GM18951 (cell line): ENCODE results near the gene TPD52L1.

Experiments
- POLR2A ChIP-seq: IDR thresholded peaks from 4 replicates; pipeline ENCODE4 v1.6.1; 2011; ENCODE audit warnings: mild to moderate bottlenecking; ENCODE audit not compliant: insufficient read length, insufficient read depth; ENCODE audit errors: extremely low read depth
- in situ Hi-C: fragments of 300-500 bp; cut with MboI; formaldehyde crosslinking; loops from one replicate; pipeline ENCODE4 v1.12.0; 2022; ENCODE audit warnings: low sequenced_read_pairs, mixed read lengths, inconsistent platforms; ENCODE audit not compliant: unreplicated experiment

The TPD52L1 gene

GRCh38 chr6:125173341-125174095, 19.9 kb downstream of the TPD52L1 start:
- in situ Hi-C loops, result no loop called here
- TF ChIP-seq POLR2A, result no peak

GRCh38 chr6:125174626-125175025, 21.1 kb downstream of the TPD52L1 start:
- in situ Hi-C loops, result no loop called here
- no peak for TF ChIP-seq POLR2A

- in situ Hi-C loops, result no loop called here
- no peak for TF ChIP-seq POLR2A
Measured at GRCh38 chr6:125175466-125176048, 22.0 kb downstream of the TPD52L1 start.

- in situ Hi-C loops, result no loop called here
- TF ChIP-seq POLR2A, result no peak
Measured at GRCh38 chr6:125182237-125183008, 28.9 kb downstream of the TPD52L1 start.

GRCh38 chr6:125183391-125183790, 29.8 kb downstream of the TPD52L1 start:
- in situ Hi-C loops, result no loop called here
- TF ChIP-seq POLR2A, result no peak

GRCh38 chr6:125188037-125188436, 34.5 kb downstream of the TPD52L1 start:
- in situ Hi-C loops, result no loop called here
- no peak for TF ChIP-seq POLR2A

- no peak for TF ChIP-seq POLR2A
- in situ Hi-C loops, result no loop called here
Measured at GRCh38 chr6:125188594-125189203, 35.1 kb downstream of the TPD52L1 start.

- TF ChIP-seq POLR2A, result no peak
- in situ Hi-C loops, result no loop called here
Measured at GRCh38 chr6:125189494-125189893, 35.9 kb downstream of the TPD52L1 start.

- no peak for TF ChIP-seq POLR2A
- in situ Hi-C loops, result no loop called here
Measured at GRCh38 chr6:125190667-125191066, 37.1 kb downstream of the TPD52L1 start.

- in situ Hi-C loops, result no loop called here
- TF ChIP-seq POLR2A, result no peak
Measured at GRCh38 chr6:125191916-125192609, 38.5 kb downstream of the TPD52L1 start.

GRCh38 chr6:125192610-125192930, 39.0 kb downstream of the TPD52L1 start:
- no peak for TF ChIP-seq POLR2A
- in situ Hi-C loops, result no loop called here

- TF ChIP-seq POLR2A, result no peak
- in situ Hi-C loops, result no loop called here
Measured at GRCh38 chr6:125193208-125193607, 39.6 kb downstream of the TPD52L1 start.

- in situ Hi-C loops, result no loop called here
- TF ChIP-seq POLR2A, result no peak
Measured at GRCh38 chr6:125194941-125195340, 41.4 kb downstream of the TPD52L1 start.
